Inflammatory macrophage treated with lipopolysaccharide for 4 hours (primary cell): ENCODE data around the gene GLIPR2.
A peak's percentile ranks its signal among the peaks of the same experiment; 100 is the strongest.
"Not testable (repeated sequence)": the region's sequence is repeated elsewhere in the genome, so short reads cannot be mapped to it uniquely, and the experiment has no call there.

Experiments used
- DNase-seq: peaks from one replicate; pipeline ENCODE4 v3.0.0-alpha.2; 2020

Gene GLIPR2

DNA sequence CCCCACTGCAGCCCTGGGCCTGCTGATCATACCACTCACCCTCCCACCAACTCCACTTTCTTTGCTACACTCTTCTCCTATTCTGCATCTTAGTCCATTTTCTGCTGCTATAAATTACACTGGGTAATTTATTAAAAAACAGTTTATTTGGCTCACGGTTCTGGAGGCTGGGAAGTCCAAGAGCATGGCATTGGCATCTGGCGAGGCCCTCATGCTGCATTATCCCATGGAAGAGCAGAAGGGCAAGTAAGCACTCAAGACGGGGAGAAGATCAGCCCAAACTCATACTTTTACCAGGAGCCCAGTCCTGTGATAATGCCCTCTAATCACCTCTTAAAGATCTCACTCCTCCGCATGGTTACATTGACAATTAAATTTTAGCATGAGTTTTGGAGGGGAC, 9.4 kb downstream of the GLIPR2 start:
- DNase-seq, result no peak

DNA sequence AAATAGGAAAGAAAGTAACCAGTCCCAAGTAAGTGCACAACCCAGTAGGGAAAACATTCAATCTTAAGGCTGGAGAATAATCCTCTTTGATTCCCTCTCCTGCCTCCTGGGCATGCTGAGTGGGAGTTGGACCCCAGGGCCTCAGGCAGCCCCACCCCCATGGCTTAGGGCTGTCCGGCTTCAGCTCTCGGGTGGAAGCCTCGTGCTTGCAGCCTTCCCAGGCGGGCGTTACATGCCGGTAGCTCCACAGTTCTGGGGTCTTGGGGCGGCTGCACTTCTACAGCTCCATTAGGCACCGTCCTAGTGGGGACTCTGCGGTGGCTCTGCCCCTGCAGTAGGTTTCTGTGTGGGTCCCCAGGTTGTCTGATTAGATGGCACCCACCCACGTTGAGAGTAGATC, 10.1 kb downstream of the GLIPR2 start:
- DNase-seq, result no peak

DNA sequence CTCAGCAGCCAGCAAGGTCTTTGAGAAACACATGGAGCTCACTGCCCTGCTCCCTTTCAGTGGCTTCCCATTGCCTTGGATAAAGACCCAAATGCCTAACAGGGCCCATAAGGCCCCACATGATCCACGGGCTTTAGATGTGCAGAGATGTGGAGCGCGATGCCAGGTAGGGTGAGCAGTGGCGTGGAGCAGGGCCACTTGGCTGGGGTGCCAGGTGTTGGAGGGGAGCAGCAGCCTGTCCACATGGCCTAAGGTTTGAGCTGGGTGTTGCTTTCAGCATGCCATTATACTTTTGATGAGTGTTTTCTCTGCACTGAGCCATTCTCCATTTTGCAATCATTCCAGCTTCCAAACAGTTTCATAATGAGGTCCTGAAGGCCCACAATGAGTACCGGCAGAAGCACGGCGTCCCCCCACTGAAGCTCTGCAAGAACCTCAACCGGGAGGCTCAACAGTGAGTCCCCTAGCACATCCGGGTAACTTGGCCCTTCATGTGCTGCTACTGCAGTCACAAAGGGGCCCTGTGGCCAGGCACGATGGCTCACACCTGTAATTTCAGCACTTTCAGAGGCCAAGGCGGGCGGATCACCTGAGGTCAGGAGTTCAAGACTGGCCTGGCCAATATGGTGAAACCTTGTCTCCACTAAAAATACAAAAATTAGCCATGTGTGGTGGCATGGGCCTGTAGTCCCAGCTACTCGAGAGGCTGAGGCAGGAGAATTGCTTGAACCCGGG, 11.1 kb downstream of the GLIPR2 start:
- no peak for DNase-seq

DNA sequence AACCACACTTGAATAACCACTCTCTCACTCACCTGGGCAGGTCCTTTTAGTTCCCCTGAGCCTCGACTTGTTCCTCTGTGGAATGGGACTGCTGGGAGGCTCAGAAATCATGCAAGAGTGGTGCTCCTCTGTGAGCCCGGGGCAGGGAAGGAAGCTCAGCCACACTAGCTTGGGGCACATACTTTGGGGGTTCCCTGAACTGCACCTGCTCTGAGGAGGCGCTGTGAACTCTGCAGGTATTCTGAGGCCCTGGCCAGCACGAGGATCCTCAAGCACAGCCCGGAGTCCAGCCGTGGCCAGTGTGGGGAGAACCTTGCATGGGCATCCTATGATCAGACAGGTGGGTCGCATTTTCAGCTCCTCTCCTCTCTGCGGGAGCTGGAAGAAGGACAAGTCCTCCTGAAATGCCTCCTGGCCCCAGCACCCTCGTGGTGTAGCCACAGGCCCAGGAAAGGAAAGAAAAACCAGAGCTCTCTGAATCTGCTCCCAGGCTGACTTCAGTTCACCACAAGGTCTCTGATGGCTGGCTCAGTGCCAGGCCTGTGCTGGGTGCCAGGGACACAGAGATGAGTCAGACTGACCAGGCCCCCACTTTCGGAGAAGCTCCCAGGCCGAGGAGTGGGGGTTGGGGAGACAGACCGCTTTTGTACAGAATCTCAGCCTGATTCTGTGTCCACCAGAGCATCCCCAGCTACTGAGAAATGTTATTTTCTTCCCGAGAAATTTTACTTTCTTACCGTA, 11.9 kb downstream of the GLIPR2 start:
- DNase-seq, result peak; percentile 94

DNA sequence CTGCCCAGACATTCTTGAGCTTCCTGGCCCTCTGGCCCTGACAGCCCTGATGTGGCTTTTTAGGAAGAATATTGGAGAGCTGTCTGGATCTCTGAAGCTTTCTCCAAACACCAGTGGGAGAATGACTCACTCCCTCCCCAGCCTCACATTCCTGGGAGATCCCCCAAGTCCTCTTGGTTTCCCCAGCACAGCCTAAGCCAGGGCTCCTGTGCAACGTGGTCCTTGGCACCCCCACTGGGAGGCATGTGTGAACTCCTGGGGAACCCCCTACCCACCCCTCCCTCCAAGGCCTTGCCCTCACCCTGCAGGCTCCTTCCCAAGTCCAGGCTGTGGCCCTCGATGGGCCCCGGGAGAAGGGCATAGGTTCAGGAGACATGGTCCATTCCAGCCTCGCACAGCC, 12.7 kb downstream of the GLIPR2 start:
- DNase-seq, result no peak

DNA sequence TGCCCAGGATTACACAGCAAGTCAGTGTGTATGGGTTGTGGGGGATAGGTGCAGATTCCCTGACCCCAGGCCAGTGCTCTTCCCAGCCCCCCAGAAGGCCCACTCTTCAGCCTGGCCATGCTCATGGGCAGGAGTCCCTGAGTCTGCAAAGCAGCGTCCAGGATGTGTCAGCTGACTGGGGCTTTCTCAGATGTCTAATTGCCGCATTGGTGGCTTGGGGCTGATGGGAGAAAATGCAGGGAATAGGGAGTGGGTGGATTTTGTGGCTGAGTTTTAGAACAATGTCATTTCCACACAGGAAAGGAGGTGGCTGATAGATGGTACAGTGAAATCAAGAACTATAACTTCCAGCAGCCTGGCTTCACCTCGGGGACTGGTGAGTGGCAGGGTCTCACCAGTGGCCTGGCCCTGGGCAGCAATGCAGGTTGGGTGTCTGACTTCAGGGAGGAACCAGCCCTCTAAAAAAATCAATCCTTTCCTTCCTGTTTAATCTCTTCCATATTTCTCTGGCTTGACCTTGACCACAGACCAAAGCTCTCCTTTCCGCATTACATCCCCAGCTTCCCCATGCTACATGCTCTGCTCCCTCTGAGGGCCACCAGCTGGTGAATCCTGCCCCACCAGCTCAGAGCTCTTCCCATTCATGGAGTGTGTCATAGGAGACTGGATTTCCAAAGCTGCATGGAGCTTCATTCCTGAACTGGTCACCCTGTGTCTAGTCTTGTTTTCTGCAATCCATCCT, 14.2 kb downstream of the GLIPR2 start:
- DNase-seq, result peak; percentile 78

DNA sequence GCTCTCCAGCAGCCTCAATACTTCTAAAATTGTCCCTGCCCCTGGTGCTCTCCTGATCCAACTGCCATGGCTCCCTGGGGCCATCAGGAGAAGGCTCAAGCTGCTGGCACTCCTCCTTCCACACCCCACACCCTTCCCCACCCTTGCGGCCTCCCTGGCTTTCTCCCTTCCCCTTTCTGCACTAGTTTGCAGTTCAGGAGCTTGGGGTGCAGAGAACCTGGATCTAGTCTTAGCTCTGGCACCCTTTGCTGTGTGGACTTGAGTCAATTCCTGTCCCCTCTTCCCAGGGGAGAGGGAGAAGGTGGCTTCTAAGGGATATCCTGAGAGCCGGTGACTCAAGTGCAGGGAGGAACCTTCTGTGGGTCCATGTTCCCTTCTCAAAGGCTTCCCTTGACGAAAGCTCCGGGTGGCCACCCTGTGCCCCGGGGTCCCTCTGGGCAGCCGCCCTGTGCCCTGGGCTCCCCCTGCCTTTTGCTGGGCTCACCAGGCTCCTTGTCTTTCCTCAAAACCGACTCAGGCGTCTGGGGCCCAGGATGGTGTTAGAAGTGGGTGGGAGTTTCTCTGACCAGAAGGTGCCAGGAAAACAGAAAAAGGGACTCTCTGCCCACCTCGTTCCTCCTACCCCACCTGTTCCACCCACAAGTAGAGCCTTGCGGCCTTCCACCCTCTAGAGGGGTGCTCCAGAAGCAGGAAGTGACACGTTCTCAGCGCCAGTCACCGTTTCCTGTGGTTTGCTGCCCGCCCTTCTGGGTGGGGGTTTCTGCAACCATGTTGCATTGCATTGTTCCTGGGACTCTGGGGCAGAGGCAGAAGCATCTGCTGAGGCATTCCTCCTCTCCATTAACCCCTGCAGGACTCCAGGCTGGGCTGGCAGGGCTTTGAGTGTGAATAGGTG, 15.0 kb downstream of the GLIPR2 start:
- peak; percentile 92 for DNase-seq

DNA sequence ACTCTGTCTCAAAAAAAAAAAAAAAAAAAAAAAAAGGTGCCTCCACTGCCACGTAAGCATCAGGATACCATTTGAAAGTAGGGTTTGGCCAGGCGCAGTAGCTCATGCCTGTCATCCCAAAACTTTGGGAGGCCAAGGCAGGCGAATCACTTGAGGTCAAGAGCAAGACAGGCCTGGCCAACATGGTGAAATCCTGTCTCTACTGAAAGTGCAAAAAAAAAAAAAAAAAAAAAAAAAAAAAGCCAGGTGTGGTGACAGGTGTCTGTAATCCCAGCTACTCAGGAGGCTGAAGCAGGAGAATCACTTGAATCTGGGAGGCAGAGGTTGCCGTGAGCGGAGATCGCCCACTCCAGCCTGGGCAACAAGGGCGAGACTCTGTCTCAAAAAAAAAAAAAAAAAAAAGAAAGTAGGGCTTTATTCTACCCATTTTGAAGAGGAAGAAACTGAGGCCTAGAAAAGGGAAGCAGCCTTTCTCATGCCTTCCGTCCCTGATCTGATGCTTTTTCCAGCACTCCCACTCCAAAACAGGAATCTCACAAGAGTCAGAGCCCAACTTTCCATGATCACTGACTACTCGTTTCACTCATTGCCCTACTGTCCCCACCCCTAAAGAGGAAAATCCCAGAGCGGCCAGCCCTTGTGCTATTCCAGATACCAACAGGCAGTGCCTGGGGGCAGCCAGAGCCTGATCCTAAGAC, 16.4 kb downstream of the GLIPR2 start:
- no peak for DNase-seq

DNA sequence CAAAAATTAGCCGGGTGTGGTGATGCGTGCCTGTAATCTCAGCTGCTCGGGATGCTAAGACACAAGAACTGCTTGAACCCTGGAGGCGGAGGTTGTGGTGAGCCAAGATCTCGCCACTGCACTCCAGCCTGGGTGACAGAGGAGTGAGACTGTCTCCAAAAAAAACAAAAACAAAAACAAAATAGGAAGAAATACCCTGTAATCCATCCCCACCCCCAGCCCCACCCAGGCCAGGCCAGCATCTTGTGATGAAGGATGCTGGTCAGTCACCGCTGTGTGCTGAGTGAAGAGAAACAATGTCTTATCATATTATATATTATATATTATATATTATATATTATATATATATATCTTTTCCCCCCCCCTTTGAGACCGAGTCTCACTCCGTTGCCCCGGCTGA, 17.2 kb downstream of the GLIPR2 start:
- DNase-seq, result peak; percentile 56

DNA sequence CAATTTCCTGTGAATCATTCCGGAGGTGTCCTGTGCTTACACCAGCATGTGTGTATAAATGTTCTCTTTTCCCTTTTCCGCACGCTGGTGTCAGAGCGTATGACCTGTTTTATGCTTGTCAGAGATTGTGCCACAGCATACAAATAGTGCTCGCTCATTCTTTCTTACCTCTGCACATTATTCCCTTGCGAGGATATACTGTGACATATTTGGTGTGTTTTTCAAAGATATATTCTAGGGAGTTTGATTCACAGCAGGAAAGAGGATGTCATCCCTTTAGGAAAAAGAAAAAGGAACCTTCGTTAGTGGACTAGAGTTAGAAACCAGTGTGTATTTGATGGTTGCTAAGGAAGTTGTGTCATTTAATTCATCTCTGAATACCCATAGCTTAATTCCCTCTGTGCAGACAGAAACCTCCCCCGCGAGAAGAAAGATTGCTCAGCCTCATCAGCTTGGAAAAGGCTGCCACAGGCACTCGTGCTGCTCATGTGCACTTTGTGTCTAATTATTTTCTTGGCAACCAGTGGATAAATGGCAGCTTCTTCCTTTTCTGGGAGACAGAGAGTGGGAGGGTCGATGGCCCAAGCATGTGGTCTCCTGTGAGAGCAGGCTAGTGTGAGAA, 17.9 kb downstream of the GLIPR2 start:
- DNase-seq, result peak; percentile 97

DNA sequence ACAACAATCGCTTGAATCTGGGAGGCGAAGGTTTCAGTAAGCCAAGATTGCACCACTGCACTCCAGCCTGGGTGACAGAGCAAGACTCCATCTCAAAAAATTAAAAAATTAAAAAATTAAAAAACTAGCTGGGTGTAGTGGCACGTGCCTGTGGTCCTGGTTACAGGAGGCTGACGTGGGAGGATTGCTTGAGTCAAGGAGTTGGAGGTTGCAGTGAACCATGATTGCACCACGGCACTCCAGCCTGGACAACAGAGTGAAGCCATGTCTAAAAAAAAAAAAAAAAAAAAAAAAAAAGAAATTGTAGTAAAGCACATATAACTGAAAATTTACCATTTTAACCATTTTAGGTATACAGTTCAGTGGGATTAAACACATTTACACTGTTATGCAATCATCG, 19.6 kb downstream of the GLIPR2 start:
- peak; percentile 44 for DNase-seq

DNA sequence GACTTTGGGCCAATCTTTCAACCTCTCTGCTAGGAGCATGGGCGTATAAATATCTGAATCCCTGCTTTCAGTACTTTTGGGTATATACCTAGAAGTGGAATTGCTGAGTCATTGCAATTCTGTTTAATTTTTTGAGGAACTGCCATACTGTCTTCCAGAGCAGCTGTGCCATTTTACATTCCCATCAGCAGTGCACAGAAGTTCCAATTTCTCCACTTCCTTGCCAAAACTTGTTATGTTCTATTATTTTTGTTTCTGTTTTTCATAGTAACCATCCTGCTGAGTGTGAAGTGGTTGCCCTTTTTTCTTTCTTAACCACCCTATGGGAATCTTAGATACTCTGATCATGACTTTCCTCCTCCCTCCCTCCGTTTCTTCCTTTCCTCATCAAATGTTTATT, 21.6 kb downstream of the GLIPR2 start:
- DNase-seq, result peak; percentile 64

DNA sequence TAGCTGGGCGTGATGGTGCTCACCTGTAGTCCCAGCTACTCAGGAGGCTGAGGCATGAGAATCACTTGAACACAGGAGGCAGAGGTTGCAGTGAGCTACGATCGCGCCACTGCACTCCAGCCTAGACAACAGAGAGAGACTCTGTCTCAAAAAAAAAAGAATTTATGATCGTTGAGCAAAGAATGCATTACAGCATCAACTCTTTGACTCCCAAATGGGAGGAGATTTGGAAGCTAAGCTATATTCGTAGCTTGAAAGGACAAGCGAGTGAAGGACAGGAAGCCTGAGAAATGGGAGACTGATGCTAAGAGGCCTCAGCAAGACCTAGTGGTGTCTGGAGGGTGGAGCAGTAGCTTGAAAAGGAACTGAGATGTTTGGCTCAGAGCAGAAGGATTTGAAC, 22.4 kb downstream of the GLIPR2 start:
- DNase-seq, result no peak

DNA sequence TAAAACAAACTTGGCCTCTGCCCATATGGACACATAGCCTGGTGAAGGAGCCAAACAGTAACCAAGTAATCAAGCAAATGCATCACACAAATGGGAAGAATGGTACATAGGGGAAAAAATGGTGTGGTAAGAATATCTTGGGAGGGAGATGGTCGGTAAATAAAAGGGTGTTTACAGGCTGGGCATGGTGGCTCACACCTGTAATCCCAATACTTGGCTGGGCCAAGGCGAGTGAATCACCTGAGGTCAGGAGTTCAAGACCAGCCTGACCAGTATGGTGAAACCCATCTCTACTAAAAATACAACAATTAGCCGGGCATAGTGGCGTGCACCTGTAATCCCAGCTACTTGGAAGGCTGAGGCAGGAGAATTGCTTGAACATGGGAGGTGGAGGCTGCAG, 23.0 kb downstream of the GLIPR2 start:
- not testable (repeated sequence) for DNase-seq

DNA sequence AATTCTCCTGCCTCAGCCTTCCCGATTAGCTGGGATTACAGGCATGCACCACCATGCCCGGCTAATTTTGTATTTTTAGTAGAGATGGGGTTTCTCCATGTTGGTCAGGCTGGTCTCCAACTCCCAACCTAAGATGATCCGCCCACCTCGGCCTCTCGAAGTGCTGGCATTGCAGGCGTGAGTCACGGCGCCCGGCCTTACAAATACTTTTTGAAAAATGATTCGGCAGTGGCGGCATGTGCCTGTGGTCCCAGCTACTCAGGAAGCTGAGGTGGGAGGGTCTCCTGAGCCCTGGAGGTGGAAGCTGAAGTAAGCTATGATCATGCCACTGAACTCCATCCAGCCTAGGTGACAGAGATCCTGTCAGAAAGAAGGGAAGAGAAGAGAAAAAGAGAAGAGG, 23.6 kb downstream of the GLIPR2 start:
- DNase-seq, result not testable (repeated sequence)

DNA sequence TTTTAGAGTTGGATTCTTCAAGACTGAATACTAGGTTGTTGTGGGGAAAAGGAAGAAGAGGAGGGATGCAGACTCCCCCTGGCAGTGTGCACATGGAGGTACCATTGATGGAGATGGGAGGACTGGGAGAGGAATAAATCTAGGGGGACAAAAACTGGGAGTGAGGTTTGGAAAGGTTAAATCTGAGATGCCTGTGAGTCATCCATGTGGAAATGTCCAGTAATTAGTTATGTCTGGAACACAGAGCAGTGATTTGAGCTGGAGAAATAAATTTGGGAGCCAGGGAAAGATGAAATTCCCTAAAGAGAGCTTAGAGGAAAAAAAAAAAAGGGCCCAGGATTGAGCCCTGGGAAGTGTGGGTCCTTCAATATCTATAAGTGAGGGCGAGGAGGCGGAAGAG, 24.7 kb downstream of the GLIPR2 start:
- no peak for DNase-seq

DNA sequence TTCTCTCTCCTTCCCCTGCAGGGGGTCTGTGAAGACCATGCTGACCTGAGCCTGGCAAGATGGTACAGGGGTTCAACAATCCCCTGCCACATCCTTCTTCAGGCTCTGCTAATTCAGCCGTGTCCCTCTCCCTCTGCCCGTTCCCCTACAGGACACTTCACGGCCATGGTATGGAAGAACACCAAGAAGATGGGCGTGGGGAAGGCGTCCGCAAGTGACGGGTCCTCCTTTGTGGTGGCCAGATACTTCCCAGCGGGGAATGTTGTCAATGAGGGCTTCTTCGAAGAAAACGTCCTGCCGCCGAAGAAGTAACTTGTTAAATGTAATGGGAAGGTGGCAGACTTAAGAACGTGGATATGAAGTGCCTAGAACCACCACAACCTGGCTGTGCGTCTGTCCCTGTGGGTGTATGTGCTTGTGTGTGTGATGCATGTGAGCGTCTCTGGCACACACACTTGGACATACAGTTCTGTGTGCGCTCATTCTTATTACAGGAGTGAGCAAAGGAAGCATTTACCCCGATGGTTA, 25.7 kb downstream of the GLIPR2 start:
- no peak for DNase-seq

DNA sequence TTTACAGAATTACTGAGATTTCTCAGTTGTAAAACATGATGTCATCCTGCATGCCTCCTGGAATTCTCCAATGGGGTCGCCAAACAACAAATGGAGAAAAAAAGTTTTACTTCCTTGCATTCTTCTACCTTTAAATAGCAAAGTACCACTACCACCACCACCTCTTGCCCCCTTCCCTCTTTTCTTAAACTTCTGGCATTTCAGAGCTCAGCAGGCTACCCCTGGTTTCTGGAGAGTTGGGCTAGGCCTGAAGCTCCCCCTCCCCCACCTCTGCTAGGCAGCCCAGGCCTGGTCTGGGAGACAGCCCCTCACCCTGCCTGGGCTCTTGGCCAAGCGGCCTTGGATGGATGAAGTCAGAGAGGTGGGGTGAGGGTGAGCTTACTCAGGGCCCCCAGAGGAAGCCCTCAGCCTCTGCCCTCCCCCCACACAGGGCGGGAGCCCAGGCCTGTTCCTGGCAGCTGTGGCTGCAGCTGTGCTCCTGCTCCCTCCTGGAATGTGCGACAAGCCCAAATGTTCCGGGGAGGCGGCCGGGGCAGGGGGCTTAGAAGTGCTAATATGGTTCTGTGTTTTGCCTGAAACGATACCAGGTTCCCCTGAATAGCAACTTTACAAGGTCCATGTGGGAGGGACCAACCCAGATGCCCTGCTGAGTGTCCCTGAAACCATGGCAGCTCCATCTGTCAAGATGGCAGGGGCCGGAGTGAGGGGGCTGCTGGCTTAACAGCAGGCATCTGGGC, 26.7 kb downstream of the GLIPR2 start:
- DNase-seq, result no peak

DNA sequence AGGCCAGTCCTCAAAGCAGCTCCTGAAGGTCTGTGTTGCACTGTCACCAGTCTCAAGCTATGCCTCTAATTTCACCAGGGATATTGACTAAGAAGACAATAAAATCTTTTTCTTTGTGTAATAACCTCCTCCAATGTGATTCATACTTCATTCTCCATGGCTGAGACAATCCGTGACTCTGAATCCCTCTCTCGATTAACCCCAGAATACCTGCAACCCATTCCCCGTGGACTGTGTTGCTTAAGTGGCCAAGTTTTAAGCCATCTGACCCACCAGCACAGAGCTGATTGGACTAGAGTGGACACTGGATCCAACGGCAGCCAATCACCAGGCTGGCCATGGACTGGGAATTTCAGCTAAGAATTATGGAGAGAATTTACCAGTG, 27.2 kb downstream of the GLIPR2 start:
- no peak for DNase-seq

DNA sequence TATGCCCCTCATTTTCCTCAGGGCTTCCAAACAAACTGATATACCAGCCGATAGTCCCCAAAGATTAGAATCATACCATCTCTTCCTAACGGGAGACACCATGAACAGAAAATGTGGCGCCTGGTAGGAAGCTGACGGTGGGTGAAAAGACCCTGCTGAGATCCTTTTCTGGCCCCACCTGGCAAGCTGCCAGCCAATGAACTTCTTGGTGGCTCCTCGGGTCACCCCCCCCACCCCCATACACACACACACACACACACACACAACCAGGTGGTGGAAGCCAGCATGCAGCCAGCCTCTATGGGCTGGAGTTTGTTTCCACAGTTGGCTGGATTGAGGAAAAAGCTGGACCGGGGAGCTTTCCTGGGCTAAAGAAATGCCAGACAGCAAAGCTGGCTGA, 27.8 kb downstream of the GLIPR2 start:
- no peak for DNase-seq

DNA sequence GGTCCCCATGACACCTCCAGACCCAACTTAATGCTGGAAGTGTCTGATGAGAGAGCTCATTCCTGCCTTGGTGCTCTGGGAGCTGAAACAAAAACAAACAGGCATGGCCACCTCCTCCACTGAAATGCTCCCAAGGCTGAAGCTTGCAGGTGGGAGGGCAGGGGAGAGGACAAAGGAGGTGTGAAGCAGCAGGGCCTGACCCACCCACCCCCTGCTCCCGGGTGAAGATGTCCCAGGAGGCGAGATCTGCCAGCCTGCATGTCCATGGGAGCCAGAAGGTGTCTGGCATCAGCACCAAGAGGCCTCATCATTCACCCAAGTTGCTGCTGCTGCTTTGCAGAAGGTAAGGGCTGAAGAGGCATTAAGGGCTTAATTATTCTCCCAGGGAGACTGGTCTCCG, 28.5 kb downstream of the GLIPR2 start:
- no peak for DNase-seq
